Measurements from ENCODE around the gene HIF3A.
"Not testable (repeated sequence)": the region's sequence is repeated elsewhere in the genome, so short reads cannot be mapped to it uniquely, and the experiment has no call there.

Gene HIF3A

DNA sequence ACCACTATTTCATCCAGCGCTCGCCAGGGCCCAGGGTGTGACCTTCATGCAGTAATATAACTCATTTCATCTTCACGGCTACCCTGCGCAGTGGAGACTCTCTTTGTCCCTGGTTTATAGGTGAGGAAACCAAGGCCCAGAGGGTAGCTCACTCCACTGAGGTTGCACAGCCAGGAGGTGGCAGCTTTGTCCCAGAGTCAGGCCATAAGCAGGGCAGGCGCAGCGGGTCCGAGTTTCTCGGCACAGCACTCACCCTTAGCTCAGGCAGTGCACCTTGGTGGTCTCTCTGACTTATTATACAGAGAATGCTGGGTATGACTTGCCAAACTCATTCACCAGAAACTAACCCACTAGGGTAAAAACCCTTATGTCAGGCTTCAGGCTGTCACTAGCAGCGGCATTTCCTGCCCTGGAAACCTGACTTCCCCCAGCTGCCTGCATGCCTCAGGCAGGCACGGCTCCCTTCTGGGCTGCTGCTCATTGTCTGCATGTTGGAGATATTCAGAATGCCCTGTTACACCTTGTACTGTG, 74.6 kb downstream of the HIF3A start:
- TF ChIP-seq, protein P1, sequence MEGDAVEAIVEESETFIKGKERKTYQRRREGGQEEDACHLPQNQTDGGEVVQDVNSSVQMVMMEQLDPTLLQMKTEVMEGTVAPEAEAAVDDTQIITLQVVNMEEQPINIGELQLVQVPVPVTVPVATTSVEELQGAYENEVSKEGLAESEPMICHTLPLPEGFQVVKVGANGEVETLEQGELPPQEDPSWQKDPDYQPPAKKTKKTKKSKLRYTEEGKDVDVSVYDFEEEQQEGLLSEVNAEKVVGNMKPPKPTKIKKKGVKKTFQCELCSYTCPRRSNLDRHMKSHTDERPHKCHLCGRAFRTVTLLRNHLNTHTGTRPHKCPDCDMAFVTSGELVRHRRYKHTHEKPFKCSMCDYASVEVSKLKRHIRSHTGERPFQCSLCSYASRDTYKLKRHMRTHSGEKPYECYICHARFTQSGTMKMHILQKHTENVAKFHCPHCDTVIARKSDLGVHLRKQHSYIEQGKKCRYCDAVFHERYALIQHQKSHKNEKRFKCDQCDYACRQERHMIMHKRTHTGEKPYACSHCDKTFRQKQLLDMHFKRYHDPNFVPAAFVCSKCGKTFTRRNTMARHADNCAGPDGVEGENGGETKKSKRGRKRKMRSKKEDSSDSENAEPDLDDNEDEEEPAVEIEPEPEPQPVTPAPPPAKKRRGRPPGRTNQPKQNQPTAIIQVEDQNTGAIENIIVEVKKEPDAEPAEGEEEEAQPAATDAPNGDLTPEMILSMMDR (conservative IDR thresholded peaks at IDR 0.05; ENCODE audit: low read length) = no peak
- no peak for DNase-seq (ENCODE audit: low read depth)
- no peak overlapping the region for H3K4me3 ChIP-seq (ENCODE audit: low read length)

DNA sequence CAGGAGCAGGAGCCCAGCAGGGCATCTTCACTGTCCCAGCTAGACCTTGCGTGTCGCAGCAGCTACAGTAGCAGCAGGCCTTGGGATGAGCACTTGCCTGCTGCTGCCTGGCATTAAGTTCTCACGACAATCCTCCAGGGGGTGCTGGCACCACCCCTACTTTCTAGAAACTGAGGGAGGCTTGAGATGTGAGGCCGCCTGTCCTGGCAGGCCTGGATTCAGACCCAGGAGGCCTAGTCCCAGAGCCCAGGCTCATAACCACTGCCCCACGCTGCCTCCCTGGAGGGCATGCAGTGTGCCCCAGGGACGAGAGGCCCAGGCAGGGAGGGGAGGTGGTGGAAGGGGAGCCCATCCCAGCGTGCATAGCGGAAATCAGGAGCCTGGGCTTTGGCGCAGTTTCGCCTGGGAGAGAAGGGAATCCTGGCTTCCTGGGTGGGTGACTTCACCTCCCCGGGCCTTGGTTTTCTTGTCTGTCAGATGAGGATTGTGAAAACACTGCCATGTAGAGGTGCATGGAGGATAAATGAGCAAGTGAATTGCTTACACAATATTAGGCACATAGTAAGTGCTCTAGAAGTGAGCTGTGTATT, 76.2 kb downstream of the HIF3A start:
- DNase-seq (ENCODE audit: low read depth) = peak; percentile 44
- peak overlapping the region; percentile 12; the same call in 1 of the 2 replicates for H3K4me3 ChIP-seq (ENCODE audit: low read length)
- TF ChIP-seq, protein P1 (conservative IDR thresholded peaks at IDR 0.05; ENCODE audit: low read length) = peak; percentile 48

DNA sequence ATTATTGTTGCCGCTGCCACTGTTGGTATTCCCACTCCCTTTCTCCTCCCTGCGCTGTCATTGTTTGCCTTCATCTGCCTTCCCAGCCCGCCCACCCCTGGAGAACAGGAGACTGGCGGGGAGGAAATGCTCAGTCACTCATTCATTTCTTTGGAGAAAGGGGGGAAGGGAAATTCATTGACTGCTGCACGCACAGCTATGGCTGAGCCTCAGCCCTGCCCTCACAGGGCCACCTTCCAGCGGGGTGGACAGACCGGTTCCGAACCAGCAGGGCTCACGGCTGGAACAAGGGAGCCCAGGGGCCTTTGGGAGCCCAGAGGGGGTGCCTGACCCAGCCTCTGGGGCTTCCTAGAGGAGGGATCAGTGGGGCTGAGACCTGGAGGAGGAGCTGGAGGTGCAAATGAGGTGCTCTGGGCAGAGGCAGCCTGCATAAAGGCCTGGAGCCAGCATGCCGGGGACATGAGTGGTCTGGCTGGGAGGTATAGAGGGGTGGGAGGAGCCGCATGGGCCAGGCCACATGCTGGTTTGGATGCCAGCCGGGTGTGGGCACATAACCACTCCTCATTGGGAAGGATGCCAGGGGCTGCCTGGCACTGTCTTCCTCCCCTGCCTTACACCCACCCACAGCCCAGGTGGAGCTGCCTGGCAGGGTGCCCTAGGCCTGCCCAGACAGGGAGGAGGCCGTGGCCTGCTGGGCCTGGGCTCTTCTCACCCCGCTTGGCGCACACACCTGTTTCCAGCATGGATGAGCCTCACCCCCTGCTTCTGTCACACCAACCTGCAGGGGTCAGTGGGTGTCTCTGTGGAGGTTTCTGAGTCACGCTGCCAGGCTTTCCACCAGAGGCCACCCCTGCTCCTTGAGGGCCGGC, 76.9 kb downstream of the HIF3A start:
- DNase-seq (ENCODE audit: low read depth) = peak; percentile 58
- H3K4me3 ChIP-seq (ENCODE audit: low read length) = no peak overlapping the region; the same call in 1 of the 2 replicates
- TF ChIP-seq, protein P1 (conservative IDR thresholded peaks at IDR 0.05; ENCODE audit: low read length) = no peak

DNA sequence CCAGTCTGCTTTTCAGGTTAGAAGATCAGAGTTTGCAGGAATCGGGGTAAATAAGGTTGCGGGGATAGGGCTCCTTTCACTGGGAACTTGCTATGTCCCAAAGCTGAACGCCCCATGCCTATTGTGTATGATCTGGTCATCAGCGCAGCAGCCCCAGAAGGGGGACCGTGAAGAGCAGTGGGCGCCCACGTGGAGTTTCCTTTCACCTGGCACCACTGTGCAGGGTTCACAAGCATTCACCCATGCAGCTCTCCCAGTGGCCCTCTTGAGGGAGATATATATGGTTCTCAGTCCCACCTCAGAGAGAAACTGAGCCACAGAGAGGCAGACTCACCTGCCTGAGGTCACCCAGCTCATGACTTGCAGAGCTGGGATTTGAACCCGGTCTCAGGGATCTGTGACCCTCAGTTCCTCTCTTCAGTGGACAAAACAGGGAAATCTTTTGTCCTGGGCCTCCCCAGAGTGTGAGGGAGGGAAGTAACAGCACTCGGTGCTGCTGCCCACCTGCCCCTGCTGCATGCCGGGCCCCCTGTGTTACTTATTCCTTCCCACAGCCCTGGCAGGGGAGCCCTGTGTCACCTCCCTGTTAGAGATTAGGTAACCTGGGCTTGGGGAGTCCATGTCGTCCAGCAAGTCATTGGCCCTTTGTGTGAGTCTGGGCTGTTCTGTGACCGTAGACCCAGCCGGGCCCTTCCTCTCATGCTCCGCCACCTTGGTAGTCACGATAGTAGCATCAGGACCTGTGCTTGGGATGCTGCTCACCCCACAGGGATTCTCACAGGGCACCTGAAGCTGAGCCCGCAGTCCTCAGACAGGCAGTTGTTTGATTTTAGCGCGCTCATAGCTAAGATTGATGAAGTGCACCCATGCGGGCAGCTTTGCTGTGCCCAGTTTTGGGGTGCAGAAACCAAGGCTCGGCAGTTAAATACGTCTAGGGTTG, 78.0 kb downstream of the HIF3A start:
- DNase-seq (ENCODE audit: low read depth) = no peak
- TF ChIP-seq, protein P1 (conservative IDR thresholded peaks at IDR 0.05; ENCODE audit: low read length) = no peak
- no peak overlapping the region for H3K4me3 ChIP-seq (ENCODE audit: low read length)

DNA sequence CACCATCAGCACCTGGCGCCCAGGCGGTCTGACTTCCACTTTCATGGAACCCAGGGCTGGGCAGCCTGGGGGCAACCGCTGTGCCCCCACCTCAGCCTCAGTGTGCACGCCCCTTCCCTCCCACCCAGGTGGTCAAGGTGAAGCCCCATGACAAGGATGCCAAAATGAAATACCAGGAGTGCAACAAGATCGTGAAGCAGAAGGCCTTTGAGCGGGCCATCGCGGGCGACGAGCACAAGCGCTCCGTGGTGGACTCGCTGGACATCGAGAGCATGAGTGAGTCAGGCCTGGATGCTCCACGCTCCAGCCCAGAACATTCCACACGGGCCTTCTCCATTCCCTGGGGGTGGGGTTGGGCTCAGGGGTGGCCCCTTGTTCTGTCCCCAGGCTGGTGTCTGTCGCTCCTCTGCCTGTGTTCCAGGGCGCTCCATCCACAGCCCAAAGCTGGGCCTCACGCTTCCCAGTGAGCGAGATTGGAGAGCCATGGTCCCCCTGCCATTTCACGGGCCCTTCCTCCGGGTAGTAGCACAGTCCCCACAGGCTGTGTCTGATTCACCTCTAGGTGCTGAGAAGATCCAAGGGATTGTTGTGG, 78.7 kb downstream of the HIF3A start:
- not testable (repeated sequence) for DNase-seq (ENCODE audit: low read depth); H3K4me3 ChIP-seq (ENCODE audit: low read length)

DNA sequence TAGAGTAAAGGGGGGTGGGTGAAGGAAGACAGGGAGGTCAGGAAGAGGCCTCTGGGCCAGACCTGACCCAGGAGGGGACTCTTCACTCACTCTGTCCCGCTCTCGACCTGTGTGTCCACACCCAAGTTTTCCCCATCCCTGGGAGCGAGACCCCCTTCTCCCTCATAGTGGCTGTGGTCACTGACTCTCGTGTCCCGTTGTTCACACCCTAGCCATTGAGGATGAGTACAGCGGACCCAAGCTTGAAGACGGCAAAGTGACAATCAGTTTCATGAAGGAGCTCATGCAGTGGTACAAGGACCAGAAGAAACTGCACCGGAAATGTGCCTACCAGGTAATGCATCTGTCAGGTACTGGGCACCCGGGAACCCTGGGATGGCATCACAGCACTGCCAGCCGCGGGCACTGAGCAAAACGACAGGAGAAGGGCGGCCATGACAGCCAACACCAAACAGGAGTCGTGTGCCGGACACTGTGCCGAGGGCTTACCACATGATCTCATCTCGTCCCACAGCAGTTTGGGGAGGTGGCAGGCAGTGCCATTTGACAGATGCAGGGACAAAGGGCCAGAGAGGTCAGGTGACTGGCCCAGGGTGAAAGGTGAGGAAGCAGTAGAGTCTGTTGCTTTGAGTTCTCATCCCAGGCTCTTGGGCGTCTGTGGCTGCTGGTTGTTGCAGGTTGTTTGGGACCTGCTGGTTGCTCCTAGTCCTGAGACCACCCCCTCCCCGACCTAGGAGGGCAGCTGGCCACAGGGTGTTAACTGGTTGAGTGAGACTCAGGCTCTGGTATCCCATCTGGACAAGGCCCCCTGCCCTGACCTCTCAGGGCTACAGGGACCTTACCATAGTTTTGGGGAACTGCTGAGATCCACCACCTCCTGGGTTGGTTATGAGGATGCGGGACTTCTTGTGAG, 79.7 kb downstream of the HIF3A start:
- H3K4me3 ChIP-seq (ENCODE audit: low read length) = no peak overlapping the region
- no peak for DNase-seq (ENCODE audit: low read depth)
- TF ChIP-seq, protein P1 (conservative IDR thresholded peaks at IDR 0.05; ENCODE audit: low read length) = no peak
